Stimulated activated CD4-positive, alpha-beta T cell treated with anti-CD3 and anti-CD28 coated beads, Interleukin-1b, Interleukin-23, amount 100 ng/mL, for 4 hours (primary cell): ENCODE results near the gene PCIF1.
"Not testable (repeated sequence)": the region's sequence is repeated elsewhere in the genome, so short reads cannot be mapped to it uniquely, and the experiment has no call there.

Source experiments
- DNase-seq, 2 donors: peaks; one replicate each; pipeline ENCODE4 v3.0.0-alpha.2; 2020; ENCODE audit warnings: low read depth in 2 of 2

PCIF1 gene

DNA sequence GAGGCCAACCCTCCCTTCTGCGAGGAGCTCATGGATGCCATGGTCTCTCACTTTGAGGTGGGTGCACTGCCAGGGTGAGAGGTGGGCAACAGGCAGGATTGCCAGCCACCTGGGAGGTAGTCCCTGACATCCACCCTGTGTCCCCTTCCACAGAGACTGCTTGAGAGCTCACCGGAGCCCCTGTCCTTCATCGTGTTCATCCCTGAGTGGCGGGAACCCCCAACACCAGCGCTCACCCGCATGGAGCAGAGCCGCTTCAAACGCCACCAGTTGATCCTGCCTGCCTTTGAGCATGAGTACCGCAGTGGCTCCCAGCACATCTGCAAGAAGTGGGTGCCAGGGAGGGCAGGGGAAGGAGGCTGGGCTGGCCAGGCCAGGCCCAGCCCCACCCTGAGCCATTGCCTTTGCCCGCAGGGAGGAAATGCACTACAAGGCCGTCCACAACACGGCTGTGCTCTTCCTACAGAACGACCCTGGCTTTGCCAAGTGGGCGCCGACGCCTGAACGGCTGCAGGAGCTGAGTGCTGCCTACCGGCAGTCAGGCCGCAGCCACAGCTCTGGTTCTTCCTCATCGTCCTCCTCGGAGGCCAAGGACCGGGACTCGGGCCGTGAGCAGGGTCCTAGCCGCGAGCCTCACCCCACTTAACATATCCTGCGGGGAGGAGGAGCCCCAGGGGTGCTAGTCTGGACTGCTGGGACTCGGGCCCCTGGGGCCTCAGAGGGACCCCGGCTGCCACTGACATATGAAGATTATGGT is 12.8 kb downstream of the PCIF1 start:
- no peak for DNase-seq

DNA sequence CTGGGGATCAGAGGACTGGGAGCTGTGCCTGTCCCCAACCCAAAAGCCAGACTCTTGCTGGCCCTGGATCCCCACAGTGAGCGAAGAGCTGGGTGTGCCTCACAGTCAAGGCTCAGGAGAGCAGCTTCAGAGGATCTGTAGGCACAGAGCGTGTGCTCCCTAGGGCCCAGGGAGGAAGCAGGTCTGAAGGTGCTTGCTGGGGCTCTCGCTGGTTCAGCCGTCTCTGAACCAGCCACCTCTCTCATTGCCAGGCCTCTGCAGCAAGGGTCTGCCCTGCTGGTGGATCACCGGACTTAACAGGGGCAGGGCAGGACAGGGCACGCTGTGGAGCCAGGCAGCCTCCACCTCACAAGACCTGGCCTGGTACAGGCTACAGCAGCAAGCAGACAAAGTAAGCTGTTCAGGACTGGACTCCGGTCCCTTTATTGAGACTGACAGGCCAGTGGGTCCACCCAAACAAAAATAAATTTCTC is 13.8 kb downstream of the PCIF1 start:
- no peak for DNase-seq

DNA sequence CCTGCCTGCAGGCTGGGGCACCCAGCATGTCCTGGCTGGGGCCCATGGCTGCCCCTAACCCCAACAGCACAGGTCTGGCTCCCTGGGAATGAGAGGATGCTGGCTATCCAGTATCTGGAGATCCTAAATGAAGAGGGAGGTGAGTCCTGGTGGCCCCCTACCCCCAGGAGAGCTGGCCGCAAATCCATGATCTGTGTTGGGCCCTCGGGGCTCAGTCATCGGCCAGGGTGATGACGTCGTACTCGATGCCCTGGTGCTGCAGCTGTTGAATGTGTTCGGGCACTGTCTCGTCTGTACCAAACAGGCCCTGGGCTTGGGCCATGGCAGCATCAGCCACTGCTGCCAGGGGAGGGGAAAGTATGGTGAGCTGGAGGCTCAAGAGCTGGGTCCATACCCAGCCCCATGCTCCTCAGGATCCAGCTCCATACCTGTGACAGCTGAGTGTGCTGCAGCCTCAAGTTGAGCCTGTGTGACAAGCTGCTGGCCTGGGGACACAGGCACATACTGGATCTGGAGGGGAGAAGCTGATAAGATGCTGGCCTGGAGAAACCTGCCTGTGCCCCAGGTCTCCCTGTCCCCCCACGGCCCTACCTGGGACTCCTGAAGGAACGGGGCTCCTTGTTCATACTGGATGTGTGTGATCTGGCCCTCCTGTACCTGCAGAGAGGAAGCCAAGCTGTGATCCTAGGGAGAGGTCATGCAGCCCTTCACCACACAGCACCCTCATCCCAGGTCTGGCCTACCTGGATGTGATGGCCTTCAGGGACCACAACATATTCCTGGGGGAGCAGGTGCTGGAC is 14.5 kb downstream of the PCIF1 start:
- no peak for DNase-seq

DNA sequence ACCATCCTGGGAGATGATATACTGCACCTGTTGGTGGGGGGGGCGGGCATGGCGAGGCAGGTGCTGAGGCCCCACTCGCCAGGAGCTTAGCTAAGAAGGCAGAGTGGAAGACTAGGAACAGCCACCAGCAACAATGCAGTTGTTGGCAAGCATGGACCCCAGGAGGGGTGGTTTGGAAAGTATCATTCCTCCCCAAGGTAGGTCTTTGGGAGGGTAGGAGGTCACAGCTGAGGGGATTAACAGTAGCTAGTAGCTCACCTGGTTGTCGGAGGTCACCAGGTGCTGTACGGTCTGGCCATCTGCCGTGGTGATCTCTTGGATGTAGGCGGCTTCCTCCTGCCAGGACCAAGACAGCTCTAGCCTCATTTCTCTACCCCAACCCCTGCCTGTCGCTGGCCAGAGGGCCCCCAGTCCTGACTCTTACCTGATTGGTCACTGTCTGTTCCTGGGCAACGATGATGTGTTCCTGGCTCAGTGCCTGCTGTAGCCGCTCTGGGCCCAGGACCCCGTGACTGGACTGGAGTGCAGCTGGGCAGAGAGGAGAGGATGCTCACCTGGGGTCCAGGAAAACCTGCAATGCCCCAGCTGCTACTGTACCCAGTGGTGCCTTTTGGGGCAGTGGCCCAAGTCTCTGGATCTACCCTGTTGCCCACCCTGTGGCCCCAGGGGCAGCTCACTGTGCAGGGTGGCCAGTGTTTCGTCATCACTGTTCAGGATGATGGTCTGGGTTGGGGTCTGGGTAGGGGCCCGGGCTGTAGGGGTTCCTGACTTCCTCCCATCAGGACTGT is 15.3 kb downstream of the PCIF1 start:
- DNase-seq: no peak

DNA sequence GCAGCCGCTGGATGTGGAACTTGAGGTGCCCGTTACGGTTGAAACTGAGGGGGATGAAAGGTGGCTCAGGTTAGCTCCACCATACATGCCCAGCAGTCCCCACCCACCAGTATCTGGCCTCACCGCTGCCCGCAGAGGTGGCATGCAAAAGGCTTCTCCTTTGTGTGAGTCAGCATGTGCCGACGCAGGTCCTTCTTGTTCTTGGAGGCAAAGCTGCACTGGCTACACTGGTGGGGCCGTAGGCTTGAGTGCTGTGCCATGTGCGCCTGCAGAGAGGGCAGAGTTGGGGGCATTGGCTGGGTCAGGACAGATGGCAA is 15.8 kb downstream of the PCIF1 start:
- no peak for DNase-seq

DNA sequence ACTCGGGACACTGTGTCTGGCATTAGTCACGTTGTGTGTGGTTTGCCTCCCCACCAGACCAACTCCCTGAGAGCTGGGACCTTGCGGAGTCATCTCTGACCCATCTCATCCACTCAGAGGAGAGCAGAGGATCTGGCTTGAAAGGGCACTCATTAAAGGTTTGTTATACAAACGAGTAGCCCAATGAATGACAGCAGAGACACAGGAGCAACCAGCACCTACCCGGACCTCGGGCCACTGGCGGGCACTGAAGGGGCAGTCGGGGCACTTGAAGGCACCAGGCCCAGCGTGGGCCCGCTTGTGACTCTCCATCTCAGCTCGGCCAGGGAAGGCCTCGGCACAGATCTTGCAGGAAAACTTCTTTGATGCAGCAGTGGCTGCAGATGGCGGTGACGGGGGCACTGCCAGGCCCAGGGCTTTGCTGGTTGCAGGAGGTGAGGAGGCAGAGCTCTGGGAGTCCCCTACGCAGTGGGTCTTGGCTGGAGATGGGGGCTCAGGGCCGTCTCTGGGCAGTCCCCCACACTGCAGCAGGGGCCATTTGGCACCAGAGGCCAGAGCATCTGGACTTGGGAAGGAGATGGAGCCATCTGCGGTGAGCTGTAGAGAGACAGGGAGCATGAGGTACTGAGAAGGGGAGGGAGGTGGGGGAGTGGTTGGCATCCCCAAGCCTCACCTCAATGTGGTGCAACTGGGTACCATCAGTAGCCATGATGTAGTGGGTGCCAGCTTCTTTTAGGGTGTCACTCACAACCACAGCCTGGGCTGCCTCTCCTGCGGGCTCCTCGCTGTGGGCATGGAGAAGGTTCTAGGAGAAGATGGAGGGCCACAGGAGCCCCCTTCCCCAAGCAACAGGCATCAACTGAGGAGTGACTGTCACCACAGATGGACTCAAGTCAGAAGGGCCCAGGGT is 17.7 kb downstream of the PCIF1 start:
- no peak for DNase-seq

DNA sequence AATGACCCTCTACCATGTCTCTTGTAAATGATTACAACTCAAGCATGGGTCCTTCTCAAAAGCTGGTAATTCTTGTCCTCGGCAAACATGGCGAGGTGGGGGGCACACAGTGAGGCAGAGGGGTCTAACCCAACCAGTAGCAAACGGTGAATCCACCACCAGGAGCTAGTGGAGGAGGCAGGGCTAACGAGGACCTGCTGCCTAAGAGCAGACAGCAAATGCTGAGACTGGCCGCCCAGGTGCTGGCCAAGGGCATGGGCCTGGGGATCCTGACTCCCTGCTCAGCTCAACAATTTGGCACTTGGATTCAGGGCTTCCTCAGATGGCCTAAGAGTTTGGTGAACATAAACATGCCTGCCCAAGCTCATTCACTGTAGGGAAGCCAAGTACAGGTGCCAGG is 18.4 kb downstream of the PCIF1 start:
- DNase-seq: no peak

DNA sequence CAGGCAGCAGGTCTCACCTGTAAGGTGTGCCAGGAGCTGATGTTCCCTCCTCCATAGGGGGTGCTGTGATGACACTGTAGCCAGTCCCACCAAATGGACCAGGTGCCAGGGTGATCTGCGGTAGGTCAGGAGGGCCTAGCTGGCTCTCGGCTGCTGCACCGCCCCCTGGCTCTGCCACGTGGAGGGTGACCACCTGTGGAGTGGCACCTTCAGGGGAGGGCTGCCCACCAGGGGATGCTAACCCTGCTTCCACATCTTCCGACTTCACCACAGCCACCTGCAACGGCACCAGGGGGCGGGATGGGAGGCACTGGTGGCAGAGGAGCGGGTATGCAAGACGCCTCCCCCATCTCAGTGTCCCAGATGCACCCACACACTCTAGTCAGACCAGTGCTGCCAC is 19.2 kb downstream of the PCIF1 start:
- no peak for DNase-seq

DNA sequence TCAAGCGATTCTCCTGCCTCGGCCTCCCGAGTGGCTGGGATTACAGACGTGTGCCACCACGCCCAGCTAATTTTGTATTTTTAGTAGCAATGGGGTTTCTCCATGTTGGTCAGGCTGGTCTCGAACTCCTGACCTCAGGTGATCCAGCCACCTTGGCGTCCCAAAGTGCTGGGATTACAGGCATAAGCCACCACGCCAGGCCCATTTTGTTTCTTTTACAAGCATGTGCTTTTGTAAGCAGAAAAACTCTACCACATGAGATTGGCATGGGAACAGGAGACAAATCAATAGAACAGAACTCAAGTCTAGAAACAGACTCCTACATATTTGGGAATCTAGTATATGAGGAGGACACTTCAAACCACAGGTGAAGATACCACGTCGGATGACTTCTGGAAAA is 21.8 kb downstream of the PCIF1 start:
- DNase-seq: not testable (repeated sequence)

DNA sequence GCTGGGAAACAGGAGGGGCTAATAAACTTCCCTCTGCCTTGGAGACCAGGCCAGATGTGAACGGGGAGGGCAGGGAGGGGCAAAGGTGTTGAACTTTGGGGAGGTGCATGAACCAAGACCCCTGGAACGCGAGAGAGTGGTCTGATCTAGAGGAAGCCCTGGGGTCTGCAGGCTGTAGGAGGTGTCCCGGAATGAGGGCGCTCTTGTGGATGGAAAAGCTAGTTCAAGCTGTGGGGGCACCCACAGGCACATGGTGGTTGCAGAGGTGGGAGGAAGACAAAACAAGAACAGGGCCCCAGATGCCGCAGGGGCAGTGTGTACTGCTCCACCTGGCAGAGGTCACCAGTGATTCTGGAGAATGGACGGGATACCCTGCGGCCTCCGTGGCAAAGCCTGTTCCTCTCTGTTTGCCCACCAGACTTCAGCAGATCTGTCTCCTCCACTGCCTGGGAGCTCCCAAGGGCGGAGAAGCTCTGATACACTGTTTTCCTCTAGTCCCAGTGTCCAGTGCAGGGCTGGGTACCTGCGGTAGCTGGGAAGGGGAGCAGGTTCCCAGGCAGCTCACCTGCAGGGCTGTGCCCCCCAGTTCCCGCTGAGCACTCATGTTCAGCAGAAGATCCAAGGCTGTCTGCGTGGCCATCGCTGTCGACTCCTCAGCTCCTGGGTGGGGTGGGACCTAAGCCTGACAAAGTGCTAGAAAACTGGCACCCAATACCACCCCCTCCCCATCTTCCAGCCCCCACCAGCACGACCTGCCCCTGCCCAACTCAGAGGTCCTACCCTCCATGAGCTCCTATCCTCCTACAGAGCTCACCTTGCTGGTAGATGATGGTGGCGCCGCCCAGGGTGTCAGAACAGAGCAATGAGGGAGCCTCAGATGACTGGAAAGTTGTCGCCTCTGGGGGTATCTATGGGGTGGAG is 22.8 kb downstream of the PCIF1 start:
- no peak for DNase-seq

DNA sequence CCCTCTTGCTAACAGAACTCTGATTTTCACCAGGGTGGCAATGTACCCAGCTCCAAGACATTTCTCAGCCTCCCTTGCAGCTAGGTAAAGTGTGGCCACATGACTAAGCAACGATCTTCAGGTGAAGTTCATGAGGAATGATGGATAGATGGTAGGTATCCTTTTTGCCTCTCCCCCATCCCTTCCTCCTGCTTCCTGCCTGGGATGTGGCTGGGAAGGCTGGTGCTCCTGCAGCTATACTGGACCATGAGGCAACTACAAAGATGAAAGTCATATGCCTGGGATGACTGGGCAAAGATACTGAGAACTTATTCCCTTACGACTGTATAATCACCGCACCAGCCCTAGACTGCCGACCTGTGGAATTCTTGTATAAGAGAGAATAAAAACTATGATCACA is 24.1 kb downstream of the PCIF1 start:
- no peak for DNase-seq

DNA sequence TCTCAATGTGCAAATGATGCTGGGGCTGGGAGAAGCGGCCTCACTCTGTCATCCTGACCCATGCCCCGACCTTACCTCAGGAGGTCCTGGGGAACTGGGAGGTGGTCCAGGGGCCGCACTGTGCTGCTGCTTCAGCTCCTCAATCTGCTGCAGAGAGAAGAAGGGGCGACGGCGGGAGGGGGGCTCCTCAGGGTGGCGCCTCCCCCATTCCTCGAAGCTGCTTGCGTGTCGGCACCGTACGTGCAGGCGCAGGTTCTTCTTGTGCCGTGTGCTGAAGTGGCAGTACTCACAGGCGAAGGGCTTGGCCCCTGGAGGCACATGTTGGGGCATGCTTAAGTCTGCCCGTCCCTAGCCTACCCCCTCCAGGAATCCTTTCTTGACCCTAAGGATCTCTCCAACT is 24.6 kb downstream of the PCIF1 start:
- DNase-seq: no peak

DNA sequence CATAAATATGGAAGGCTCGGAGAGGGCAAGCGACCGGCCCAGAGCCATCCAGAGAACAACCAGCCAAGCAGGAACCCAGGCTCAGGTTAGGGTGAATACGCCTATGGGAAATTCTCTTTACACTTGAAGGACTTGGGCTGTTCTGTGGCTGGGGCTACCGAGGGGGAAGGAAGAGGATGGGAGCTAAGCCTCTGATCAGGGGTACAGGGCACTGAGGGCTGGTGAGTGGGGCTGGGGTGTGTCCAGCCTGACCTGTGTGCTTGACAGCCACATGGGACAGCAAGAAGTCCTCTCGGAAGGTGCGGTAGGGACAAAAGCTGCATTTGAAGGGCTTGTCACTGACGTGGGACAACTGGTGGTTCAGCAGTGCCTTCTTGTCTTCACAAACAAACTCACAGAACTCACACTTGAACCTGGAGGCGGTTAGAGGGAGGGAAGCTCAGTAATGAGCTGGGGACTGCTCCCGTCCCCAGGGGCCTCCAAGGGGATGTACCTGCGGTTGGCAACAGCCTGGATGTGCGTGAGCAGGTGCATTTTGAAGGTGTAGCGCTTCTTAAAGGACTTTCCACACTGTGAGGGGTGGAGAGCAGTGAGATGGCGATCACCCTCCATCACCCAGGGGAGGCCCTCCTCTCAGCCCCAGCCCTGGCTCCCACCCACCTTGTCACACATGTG is 25.6 kb downstream of the PCIF1 start:
- no peak for DNase-seq

DNA sequence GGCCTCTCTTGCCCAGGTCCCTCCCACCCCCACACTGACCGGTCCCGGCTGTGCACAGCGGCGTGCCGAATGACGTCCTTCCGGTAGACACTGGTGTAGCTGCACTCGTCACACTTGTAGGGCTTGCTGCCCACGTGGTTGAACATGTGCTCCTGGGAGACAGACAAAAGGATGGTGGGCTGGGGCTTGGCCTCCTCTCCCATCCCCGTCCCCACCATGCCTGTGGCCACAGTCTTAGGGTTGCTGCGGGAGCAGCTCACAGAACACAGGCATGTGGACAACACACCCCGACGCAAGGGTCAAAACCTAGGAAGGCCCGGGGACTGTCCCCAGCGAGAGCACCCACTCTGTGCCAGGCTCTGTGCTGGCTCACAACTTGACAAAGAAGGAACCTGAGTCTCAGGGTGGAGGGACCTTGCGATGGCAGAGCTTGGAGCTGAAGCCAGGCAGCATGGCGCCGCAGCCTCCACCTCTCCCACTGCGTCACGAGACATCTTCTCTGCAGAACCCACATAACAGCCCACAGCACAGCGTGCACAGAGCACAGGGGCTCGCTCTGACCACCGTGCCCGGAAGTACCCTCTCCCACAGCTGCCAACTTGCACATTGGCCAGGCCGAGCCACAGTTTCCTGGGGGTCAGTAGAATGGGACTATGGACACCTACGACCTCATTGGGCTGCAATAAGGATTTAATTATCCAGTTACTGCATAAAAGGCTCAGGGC is 27.7 kb downstream of the PCIF1 start:
- DNase-seq: no peak

DNA sequence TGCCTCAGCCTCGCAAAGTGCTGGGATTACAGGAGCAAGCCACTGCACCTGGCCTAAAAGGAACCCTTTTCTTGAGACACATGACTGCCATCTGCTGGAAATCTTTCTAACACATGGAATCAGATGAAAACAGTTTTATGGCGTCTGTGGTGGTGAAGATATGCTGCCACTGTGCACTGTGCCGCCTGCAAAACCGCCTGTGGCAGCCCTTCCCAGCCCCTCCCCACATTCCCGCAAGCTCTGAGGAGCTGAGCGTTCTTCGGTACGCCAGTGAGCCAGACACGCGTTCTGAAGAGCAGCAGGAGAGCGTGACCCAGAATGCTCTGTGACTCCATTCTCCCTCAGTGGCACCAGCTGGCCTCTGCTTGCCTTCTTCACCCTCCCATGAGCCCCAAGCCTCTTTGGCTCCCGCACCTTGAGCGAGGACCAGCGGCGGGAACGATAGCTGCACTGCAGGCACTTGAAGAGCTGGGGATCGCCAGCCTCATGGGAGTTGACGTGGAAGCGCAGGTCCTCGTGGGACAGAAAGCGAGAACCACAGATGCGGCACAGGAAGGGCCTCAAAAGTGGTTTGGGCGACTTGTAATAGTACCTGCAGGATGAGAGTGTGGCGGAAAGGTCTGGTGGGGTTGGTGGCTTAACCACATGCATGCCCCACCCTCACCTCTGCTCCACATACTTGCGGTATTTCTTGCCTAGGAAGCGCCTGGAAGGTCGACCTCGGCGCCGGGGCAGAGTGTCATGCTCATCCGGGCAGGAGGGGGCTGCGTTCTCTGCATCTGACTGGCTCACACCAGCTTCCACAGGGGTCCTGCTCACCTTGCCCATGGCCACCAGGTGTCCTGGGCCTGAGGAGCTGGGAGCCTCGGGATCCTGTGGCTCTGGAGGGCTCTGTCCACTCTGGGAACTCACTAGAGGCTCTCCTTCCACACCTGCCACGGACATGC is 28.8 kb downstream of the PCIF1 start:
- DNase-seq: no peak

DNA sequence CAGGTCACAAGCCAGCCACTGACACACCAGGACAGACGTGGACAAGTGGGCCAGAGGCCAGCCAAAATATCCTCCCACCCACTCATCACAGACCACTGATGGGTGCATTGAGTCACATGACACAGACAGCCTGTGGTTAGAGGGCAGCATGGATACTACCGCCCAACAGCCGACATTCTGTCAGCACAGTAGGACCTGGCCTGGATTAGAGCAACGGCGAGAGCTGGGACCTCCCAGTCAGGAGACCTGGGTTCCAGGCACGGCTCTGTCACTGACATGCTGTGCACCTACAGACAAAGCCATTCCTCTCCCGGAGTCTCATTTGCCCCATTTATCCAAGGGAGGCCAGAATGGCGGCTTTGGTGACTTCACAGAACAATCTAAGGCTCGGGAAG is 29.5 kb downstream of the PCIF1 start:
- no peak for DNase-seq

DNA sequence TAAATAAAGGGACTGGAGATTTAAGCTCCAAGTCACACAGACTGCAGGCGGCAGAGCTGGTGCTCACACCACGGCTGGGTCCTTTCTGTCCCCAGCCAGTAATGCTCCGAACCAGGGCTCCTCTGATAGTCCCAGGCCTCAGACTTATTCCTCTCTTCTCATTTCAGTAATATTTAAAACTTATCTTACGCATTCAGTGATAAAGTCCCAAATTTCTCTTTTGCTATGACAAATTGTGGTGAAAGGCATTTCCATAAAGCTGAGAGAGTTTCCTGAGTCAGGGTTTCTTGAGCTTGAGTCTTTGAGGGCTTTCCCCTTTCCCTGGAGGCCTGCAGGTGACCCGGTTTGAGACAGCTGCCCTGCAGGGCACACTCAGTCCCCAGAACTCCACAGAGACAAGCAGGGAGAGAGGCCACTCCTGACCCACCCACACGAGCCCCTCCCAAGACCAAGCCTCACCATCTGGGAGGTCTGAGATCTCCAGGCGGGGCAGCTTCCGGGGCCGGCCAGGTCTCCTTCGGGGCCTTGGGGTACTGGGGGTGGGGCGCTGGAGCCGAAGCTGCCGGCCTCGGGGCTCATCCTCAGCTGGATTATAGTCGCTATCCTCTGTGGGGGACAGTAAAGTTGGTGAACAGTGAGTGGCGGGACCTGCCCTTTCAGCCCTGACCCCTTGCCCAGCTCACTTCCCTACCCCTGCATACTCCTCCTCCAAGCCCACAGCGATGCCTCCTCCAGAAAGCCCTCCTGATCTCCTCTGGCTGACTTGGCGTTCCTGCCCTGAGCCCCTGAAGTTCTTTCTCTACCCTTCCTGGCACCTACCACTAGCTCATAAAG is 30.9 kb downstream of the PCIF1 start:
- DNase-seq: no peak
